ENCODE measurements around the gene ANOS1.

ANOS1 gene

DNA sequence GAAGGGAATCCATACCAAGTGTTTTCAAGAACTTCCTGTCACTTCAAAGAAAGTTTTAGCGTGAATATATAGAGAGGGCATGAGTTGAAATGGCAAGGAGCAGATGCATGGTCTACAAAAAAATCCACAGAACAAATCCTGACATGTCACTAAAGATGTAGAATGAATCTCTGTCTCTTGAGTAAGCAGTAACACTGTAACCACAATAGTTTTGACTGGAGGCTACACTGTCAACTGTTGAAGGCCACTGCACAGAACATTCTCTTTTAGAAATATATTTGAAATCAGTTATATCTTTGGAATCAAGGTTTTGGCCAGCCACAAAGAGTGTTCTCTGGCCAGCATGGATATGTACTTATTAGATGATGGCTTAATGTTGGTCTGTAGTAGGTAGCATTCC, 183.5 kb downstream of the ANOS1 start:
- H4K20me1 ChIP-seq (ENCODE audit: insufficient read depth, low read length) = no peaks in the 10 kb centered on the region
- DNase-seq (no peak), ATAC-seq (ENCODE audit: insufficient read depth, low read depth) (no peak)
- H3K4me2 ChIP-seq (ENCODE audit: insufficient read depth, low read length) = no peak overlapping the region
- no peaks in the 10 kb centered on the region for H3K9me3 ChIP-seq (ENCODE audit: insufficient read depth, low read length, severe bottlenecking)
- no peak overlapping the region for H2AFZ ChIP-seq (ENCODE audit: low read depth, low read length)
- H3K36me3 ChIP-seq (ENCODE audit: insufficient read depth, low read length) = no peaks in the 10 kb centered on the region
- no peaks in the 10 kb centered on the region for H3K27me3 ChIP-seq (ENCODE audit: insufficient read depth, low read length, poor library complexity)
- no peaks in the 10 kb centered on the region for H3K4me1 ChIP-seq (ENCODE audit: insufficient read depth, low read length)
- H3K4me3 ChIP-seq (ENCODE audit: low read depth in 1 of 2, low read length in 2 of 2) = no peak overlapping the region
- no peak for TF ChIP-seq EZH2 (IDR thresholded peaks at IDR 0.05; ENCODE audit: borderline replicate concordance, low read depth, low read length, severe bottlenecking)
- H3K79me2 ChIP-seq (ENCODE audit: insufficient read depth, low read length) = no peaks in the 10 kb centered on the region
- H3K9ac ChIP-seq (ENCODE audit: low read depth, low read length) = no peak overlapping the region
- no peak overlapping the region for H3K27ac ChIP-seq (ENCODE audit: low read length)

GRCh38 chrX:8546715-8547114, 185.2 kb downstream of the ANOS1 start:
- no peak for TF ChIP-seq EZH2 (IDR thresholded peaks at IDR 0.05; ENCODE audit: borderline replicate concordance, low read depth, low read length, severe bottlenecking)
- TF ChIP-seq, protein P1, sequence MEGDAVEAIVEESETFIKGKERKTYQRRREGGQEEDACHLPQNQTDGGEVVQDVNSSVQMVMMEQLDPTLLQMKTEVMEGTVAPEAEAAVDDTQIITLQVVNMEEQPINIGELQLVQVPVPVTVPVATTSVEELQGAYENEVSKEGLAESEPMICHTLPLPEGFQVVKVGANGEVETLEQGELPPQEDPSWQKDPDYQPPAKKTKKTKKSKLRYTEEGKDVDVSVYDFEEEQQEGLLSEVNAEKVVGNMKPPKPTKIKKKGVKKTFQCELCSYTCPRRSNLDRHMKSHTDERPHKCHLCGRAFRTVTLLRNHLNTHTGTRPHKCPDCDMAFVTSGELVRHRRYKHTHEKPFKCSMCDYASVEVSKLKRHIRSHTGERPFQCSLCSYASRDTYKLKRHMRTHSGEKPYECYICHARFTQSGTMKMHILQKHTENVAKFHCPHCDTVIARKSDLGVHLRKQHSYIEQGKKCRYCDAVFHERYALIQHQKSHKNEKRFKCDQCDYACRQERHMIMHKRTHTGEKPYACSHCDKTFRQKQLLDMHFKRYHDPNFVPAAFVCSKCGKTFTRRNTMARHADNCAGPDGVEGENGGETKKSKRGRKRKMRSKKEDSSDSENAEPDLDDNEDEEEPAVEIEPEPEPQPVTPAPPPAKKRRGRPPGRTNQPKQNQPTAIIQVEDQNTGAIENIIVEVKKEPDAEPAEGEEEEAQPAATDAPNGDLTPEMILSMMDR (IDR thresholded peaks at IDR 0.05; ENCODE audit: borderline replicate concordance, extremely low read depth, low read length, poor library complexity, severe bottlenecking) = no peak
- no peak overlapping the region for H2AFZ ChIP-seq (ENCODE audit: low read depth, low read length)
- no peaks in the 10 kb centered on the region for H3K36me3 ChIP-seq (ENCODE audit: insufficient read depth, low read length)
- no peak overlapping the region for H3K4me3 ChIP-seq (ENCODE audit: low read depth in 1 of 2, low read length in 2 of 2)
- DNase-seq (no peak), ATAC-seq (ENCODE audit: insufficient read depth, low read depth) (no peak)
- no peak overlapping the region for H3K9ac ChIP-seq (ENCODE audit: low read depth, low read length)
- no peaks in the 10 kb centered on the region for H4K20me1 ChIP-seq (ENCODE audit: insufficient read depth, low read length)
- no peaks in the 10 kb centered on the region for H3K79me2 ChIP-seq (ENCODE audit: insufficient read depth, low read length)
- no peaks in the 10 kb centered on the region for H3K9me3 ChIP-seq (ENCODE audit: insufficient read depth, low read length, severe bottlenecking)
- H3K4me2 ChIP-seq (ENCODE audit: insufficient read depth, low read length) = no peak overlapping the region
- no peak overlapping the region for H3K27ac ChIP-seq (ENCODE audit: low read length)
- H3K27me3 ChIP-seq (ENCODE audit: insufficient read depth, low read length, poor library complexity) = no peaks in the 10 kb centered on the region
- no peaks in the 10 kb centered on the region for H3K4me1 ChIP-seq (ENCODE audit: insufficient read depth, low read length)

DNA sequence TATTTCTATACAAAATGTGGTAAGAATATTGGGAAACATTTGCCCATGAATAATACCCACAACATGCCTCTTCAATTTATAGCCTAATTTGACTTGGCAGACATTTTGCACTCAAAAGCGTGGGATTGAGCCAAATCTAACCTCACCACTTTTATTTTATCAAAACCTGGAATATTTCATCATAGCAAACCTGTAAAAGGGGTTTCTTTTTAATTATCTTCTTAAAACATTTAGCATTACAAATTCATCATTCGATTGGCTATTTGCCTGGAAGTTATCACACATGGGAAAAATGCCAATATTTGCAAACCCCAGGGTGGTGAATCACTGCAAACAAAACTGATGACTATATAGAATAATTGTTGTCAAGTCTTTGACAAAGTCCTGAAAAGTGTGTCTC, 211.1 kb downstream of the ANOS1 start:
- Histone ChIP-seq H3K9ac (ENCODE audit: low read depth, low read length) (no peak overlapping the region), H3K27ac (ENCODE audit: low read length) (no peak overlapping the region), H3K79me2 (ENCODE audit: insufficient read depth, low read length) (no peaks in the 10 kb centered on the region), H4K20me1 (ENCODE audit: insufficient read depth, low read length) (no peaks in the 10 kb centered on the region), H3K36me3 (ENCODE audit: insufficient read depth, low read length) (no peaks in the 10 kb centered on the region), H3K4me3 (ENCODE audit: low read depth in 1 of 2, low read length in 2 of 2) (no peak overlapping the region), H3K4me1 (ENCODE audit: insufficient read depth, low read length) (no peaks in the 10 kb centered on the region), H3K4me2 (ENCODE audit: insufficient read depth, low read length) (no peak overlapping the region), H3K27me3 (ENCODE audit: insufficient read depth, low read length, poor library complexity) (no peaks in the 10 kb centered on the region), H2AFZ (ENCODE audit: low read depth, low read length) (no peak overlapping the region), H3K9me3 (ENCODE audit: insufficient read depth, low read length, severe bottlenecking) (no peaks in the 10 kb centered on the region)
- ATAC-seq (ENCODE audit: insufficient read depth, low read depth) = no peak
- no peak for DNase-seq
- TF ChIP-seq, protein P1 (IDR thresholded peaks at IDR 0.05; ENCODE audit: borderline replicate concordance, extremely low read depth, low read length, poor library complexity, severe bottlenecking) = no peak
- no peak for TF ChIP-seq EZH2 (IDR thresholded peaks at IDR 0.05; ENCODE audit: borderline replicate concordance, low read depth, low read length, severe bottlenecking)

GRCh38 chrX:8520178-8520577, 211.8 kb downstream of the ANOS1 start:
- no peak overlapping the region for H2AFZ ChIP-seq (ENCODE audit: low read depth, low read length)
- no peaks in the 10 kb centered on the region for H3K9me3 ChIP-seq (ENCODE audit: insufficient read depth, low read length, severe bottlenecking)
- no peaks in the 10 kb centered on the region for H3K27me3 ChIP-seq (ENCODE audit: insufficient read depth, low read length, poor library complexity)
- H4K20me1 ChIP-seq (ENCODE audit: insufficient read depth, low read length) = no peaks in the 10 kb centered on the region
- no peak overlapping the region for H3K4me3 ChIP-seq (ENCODE audit: low read depth in 1 of 2, low read length in 2 of 2)
- ATAC-seq (ENCODE audit: insufficient read depth, low read depth) = no peak
- H3K4me1 ChIP-seq (ENCODE audit: insufficient read depth, low read length) = no peaks in the 10 kb centered on the region
- H3K27ac ChIP-seq (ENCODE audit: low read length) = no peak overlapping the region
- no peaks in the 10 kb centered on the region for H3K36me3 ChIP-seq (ENCODE audit: insufficient read depth, low read length)
- TF ChIP-seq EZH2 (IDR thresholded peaks at IDR 0.05; ENCODE audit: borderline replicate concordance, low read depth, low read length, severe bottlenecking) = no peak
- TF ChIP-seq, protein P1 (IDR thresholded peaks at IDR 0.05; ENCODE audit: borderline replicate concordance, extremely low read depth, low read length, poor library complexity, severe bottlenecking) = no peak
- H3K4me2 ChIP-seq (ENCODE audit: insufficient read depth, low read length) = no peak overlapping the region
- no peak for DNase-seq
- no peaks in the 10 kb centered on the region for H3K79me2 ChIP-seq (ENCODE audit: insufficient read depth, low read length)
- no peak overlapping the region for H3K9ac ChIP-seq (ENCODE audit: low read depth, low read length)

All from DND-41 (cell line).